GM12878 (cell line): ENCODE measurements around the gene BTBD9. TPM values are rescaled to one million over a fixed set of nuclear protein-coding genes. Genes with fewer than 3 reads are reported as not detected.

Experiments
- ATAC-seq: fragments of 200-7000 bp; cut with Tn5 transposase; 3 replicates; pipeline ENCODE4 v1.9.1; 2020; ENCODE audit warnings: mild to moderate bottlenecking, moderate library complexity
- BruUV-seq: library from RNA; stranded (reverse); fragments of 400-500 nt; replicated peaks from 2 replicates; lab custom pipeline; 2021; lab: Mats Ljungman, UMichigan
- CTCF ChIA-PET: fragments of 300-600 bp; sonication (Branson Sonifier 250); formaldehyde crosslinking; extraction: SDS; loops from one replicate; lab custom pipeline; 2021; ENCODE audit warnings: inconsistent platforms; lab: Yijun Ruan, JAX
- POLR2A ChIA-PET: fragments of 350-600 bp; formaldehyde crosslinking; extraction: SDS; loops from one replicate; lab custom pipeline; 2021; ENCODE audit warnings: inconsistent platforms; lab: Charles Lee
- RAD21 ChIA-PET: fragments of 300-600 bp; sonication (Branson Sonifier 250); formaldehyde crosslinking; loops from one replicate; lab custom pipeline; 2023; ENCODE audit warnings: antibody characterized with exemption; ENCODE audit not compliant: unreplicated experiment; lab: Charles Lee
- SMC1A ChIA-PET: fragments of 300-600 bp; sonication (Branson Sonifier 250); formaldehyde crosslinking; loops from one replicate; lab custom pipeline; 2023; ENCODE audit not compliant: unreplicated experiment, uncharacterized antibody; lab: Charles Lee
- DNase-seq: peaks from one replicate; pipeline ENCODE4 v3.0.0-alpha.2; 2011; ENCODE audit warnings: low read depth, low spot score
- FAIRE-seq: peaks from 3 replicates; lab custom pipeline; 2011; peaks lifted over from hg19 to GRCh38; lab: Jason Lieb, UNC
- H2AFZ ChIP-seq: 2 replicates; pipeline ENCODE4 v1.6.0; 2011; ENCODE audit warnings: low read depth, low read length, control low read depth; ENCODE audit not compliant: control insufficient read depth
- H3K27ac ChIP-seq: 2 replicates; pipeline ENCODE4 v1.5.1; 2011; ENCODE audit warnings: control low read depth; ENCODE audit not compliant: control insufficient read depth, insufficient read depth
- H3K27me3 ChIP-seq, 2 experiments: replicated peaks in 1 of 2; 2 replicates each; pipeline versions ENCODE4 v1.6.0 to v1.6.1; 2011; ENCODE audit warnings: low read length in 1 of 2; ENCODE audit not compliant: control insufficient read depth in 2 of 2, insufficient read depth in 2 of 2
- H3K36me3 ChIP-seq, 2 experiments: 2 replicates each; pipeline ENCODE4 v1.5.1; 2011; ENCODE audit warnings: low read length in 1 of 2; ENCODE audit not compliant: control insufficient read depth in 2 of 2, insufficient read depth in 2 of 2
- H3K4me1 ChIP-seq: 2 replicates; pipeline ENCODE4 v1.6.1; 2011; ENCODE audit warnings: mild to moderate bottlenecking, low read length, moderate library complexity, mixed read lengths; ENCODE audit not compliant: control insufficient read depth, insufficient read depth
- H3K4me2 ChIP-seq: 2 replicates; pipeline ENCODE4 v1.6.0; 2011; ENCODE audit warnings: control low read depth; ENCODE audit not compliant: control insufficient read depth, insufficient read depth
- H3K4me3 ChIP-seq: fragments of 200-600 bp; sonication (generic); 2 replicates; pipeline ENCODE4 v1.5.1; 2016
- H3K79me2 ChIP-seq: 2 replicates; pipeline ENCODE4 v1.6.0; 2011; ENCODE audit warnings: low read length; ENCODE audit not compliant: control insufficient read depth, insufficient read depth
- H3K9ac ChIP-seq: 2 replicates; pipeline ENCODE4 v1.8.0; 2011; ENCODE audit warnings: low read length, control low read depth, mixed read lengths; ENCODE audit not compliant: control insufficient read depth, insufficient read depth
- H3K9me3 ChIP-seq: replicated peaks from 3 replicates; pipeline ENCODE4 v1.5.1; 2011; ENCODE audit warnings: mild to moderate bottlenecking, low read length; ENCODE audit not compliant: control insufficient read depth, insufficient read depth
- H4K20me1 ChIP-seq: 2 replicates; pipeline ENCODE4 v1.6.0; 2011; ENCODE audit not compliant: control insufficient read depth, insufficient read depth
- CEBPB ChIP-seq, 2 experiments: fragments of 150-350 bp in 1 of 2; IDR thresholded peaks; 2 replicates each; pipeline ENCODE4 v1.6.1; 2012 to 2014; ENCODE audit warnings: low read depth in 2 of 2, low read length in 2 of 2, borderline replicate concordance in 1 of 2, inconsistent platforms in 1 of 2
- KAT2A ChIP-seq: conservative IDR thresholded peaks from 2 replicates; pipeline ENCODE4 v1.6.1; 2011; ENCODE audit warnings: low read depth, low read length; ENCODE audit not compliant: control insufficient read depth
- KDM1A ChIP-seq: fragments of 200-600 bp; sonication (generic); IDR thresholded peaks from 2 replicates; pipeline ENCODE4 v1.6.1; 2016; ENCODE audit warnings: borderline replicate concordance
- POLR2A ChIP-seq: IDR thresholded peaks from 2 replicates; pipeline ENCODE4 v1.6.1; 2011; ENCODE audit warnings: low read depth, mild to moderate bottlenecking, low read length
- SIX5 ChIP-seq: IDR thresholded peaks from 2 replicates; pipeline ENCODE4 v1.6.1; 2011; ENCODE audit warnings: mild to moderate bottlenecking, low read depth, low read length, moderate library complexity; ENCODE audit not compliant: severe bottlenecking
- SREBF1 ChIP-seq: IDR thresholded peaks from 2 replicates; pipeline ENCODE4 v1.6.1; 2012; ENCODE audit warnings: mild to moderate bottlenecking, low read length
- ZBED1 ChIP-seq: IDR thresholded peaks from 2 replicates; pipeline ENCODE4 v1.6.1; 2016; ENCODE audit warnings: borderline replicate concordance
- ZNF274 ChIP-seq: IDR thresholded peaks from one replicate; pipeline ENCODE4 v1.8.0; 2011; ENCODE audit not compliant: insufficient read length, insufficient read depth
- ZNF384 ChIP-seq: IDR thresholded peaks from 2 replicates; pipeline ENCODE4 v1.6.1; 2012; ENCODE audit warnings: low read depth, mild to moderate bottlenecking, low read length, improper control_type of control experiment, borderline replicate concordance
- WGBS: methylation state at CpG from one replicate; pipeline ENCODE4 v1.1.6; 2016; ENCODE audit warnings: low lambda C conversion rate; ENCODE audit not compliant: insufficient replicate concordance, insufficient coverage; ENCODE audit errors: missing lambda C conversion rate; 5-methylcytosine and 5-hydroxymethylcytosine counted together
- in situ Hi-C: fragments of 300-500 bp; cut with MboI; formaldehyde crosslinking; loops from 9 replicates; pipeline ENCODE4 v1.14.3; 2018; ENCODE audit warnings: mixed read lengths
- intact Hi-C: fragments of 100-400 bp; cut with micrococcal nuclease; formaldehyde crosslinking; loops from one replicate; pipeline ENCODE4 v1.14.2; 2022; ENCODE audit not compliant: unreplicated experiment
- polyA plus RNA-seq, 11 experiments: library from polyadenylated mRNA; depleted of rRNA in 4 of 11; unstranded in 6 of 11; stranded (reverse) in 5 of 11; fragments of >200 nt; fragmentation: Nextera tagmentation in 4 of 11; fragmentation: Illumina TruSeq in 1 of 11; extraction: Ambion mirVana in 4 of 11; extraction: Trizol in 1 of 11; gene quantifications; 1 replicate in 1 of 11; 2 replicates in 10 of 11; pipeline versions ENCODE4 v1.2.1 to v1.2.3, GENCODE V29; 2011 to 2016; ENCODE audit warnings: inconsistent platforms in 2 of 11, missing spikeins in 2 of 11, low read depth in 1 of 11
- total RNA-seq, 4 experiments: library from RNA; depleted of rRNA in 3 of 4; stranded (reverse); fragments of >200 nt in 3 of 4; fragmentation: Illumina TruSeq in 1 of 4; extraction: Trizol in 1 of 4; gene quantifications; 2 replicates each; pipeline versions ENCODE4 v1.2.1 to v1.2.3, GENCODE V29; 2013 to 2021
- TF ChIP-seq, protein P1 (sequence below): fragments of 450-650 bp; formaldehyde crosslinking; IDR thresholded peaks from 2 replicates; pipeline ENCODE4 v1.4.0; 2022; ENCODE audit warnings: mild to moderate bottlenecking, moderate library complexity

Gene BTBD9
- total and polyA plus RNA-seq, 10 of the 15 experiments (the other 5 are each of a cell fraction or from before 2014, with no cell fraction given) = 0.22 to 8.6 (median 4.6) TPM

DNA sequence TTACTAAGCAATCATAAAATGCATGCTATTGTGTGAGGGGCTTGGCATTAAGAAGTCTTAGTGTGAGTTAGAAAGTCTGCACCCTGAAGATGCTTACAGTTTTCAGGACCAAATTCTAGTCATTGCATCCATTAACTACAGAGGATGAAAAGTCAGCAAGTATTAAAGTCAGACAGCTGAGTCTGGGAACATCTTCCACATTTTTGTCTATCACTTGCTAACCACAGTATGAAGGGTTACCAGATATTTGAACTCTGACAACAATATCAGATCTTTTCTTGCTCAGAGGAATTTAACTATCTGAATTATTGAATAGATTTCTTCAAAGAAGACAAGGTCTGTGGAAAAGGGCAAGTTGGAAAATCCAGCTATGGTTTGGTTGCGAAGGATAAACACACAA lies 264.4 kb downstream of the BTBD9 start:
- H3K4me2 ChIP-seq = no peak overlapping the region
- no TSS peak for BruUV-seq
- TF ChIP-seq SIX5 = no peak
- no peak for TF ChIP-seq SREBF1
- TF ChIP-seq ZNF274 = no peak
- no peak for TF ChIP-seq KDM1A
- no peak for TF ChIP-seq KAT2A
- no peak for TF ChIP-seq POLR2A
- TF ChIP-seq CEBPB (IDR thresholded peaks at IDR 0.05; ENCODE audit: borderline replicate concordance in 1 of 2, low read depth in 2 of 2, low read length in 2 of 2) = no peak
- TF ChIP-seq ZBED1 = no peak
- TF ChIP-seq, protein P1, sequence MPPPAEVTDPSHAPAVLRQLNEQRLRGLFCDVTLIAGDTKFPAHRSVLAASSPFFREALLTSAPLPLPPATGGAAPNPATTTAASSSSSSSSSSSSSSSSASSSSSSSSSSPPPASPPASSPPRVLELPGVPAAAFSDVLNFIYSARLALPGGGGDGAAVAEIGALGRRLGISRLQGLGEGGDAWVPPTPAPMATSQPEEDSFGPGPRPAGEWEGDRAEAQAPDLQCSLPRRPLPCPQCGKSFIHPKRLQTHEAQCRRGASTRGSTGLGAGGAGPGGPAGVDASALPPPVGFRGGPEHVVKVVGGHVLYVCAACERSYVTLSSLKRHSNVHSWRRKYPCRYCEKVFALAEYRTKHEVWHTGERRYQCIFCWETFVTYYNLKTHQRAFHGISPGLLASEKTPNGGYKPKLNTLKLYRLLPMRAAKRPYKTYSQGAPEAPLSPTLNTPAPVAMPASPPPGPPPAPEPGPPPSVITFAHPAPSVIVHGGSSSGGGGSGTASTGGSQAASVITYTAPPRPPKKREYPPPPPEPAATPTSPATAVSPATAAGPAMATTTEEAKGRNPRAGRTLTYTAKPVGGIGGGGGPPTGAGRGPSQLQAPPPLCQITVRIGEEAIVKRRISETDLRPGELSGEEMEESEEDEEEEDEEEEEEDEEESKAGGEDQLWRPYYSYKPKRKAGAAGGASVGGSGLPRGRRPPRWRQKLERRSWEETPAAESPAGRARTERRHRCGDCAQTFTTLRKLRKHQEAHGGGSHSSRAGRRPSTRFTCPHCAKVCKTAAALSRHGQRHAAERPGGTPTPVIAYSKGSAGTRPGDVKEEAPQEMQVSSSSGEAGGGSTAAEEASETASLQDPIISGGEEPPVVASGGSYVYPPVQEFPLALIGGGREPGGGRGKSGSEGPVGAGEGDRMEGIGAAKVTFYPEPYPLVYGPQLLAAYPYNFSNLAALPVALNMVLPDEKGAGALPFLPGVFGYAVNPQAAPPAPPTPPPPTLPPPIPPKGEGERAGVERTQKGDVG (CRISPR knock-in tag) = no peak
- TF ChIP-seq ZNF384 = no peak
- TF ChIP-seq, all 136 proteins: peak for 0
- H3K27me3 ChIP-seq = no peaks in the 10 kb centered on the region
- no peak overlapping the region for H3K9ac ChIP-seq
- no peaks in the 10 kb centered on the region for H4K20me1 ChIP-seq
- no peak overlapping the region for H2AFZ ChIP-seq
- no peak for ATAC-seq
- SMC1A ChIA-PET = no interaction called here
- in situ Hi-C loops = no loop called here
- no peak overlapping the region for H3K4me3 ChIP-seq
- H3K4me1 ChIP-seq = no peaks in the 10 kb centered on the region
- 89% methylated on average over 1 of the region's 1 CpG for WGBS
- H3K9me3 ChIP-seq = no peaks in the 10 kb centered on the region
- RAD21 ChIA-PET = interaction anchor here (0.5 kb wide), 1 partner anchor 313 kb away, joined by 3 read pairs; no protein-coding TSS in a partner anchor
- CTCF ChIA-PET = interaction anchor here (1.4 kb wide), 1 partner anchor 14 kb away, joined by 4 read pairs; no protein-coding TSS in a partner anchor
- H3K79me2 ChIP-seq = no peaks in the 10 kb centered on the region
- H3K36me3 ChIP-seq = no peaks in the 10 kb centered on the region
- intact Hi-C loops = no loop called here
- no peak for DNase-seq
- no peak for FAIRE-seq
- H3K27ac ChIP-seq = no peak overlapping the region
- POLR2A ChIA-PET = no interaction called here
